PC-3 (cell line): ENCODE data around the gene DXO.

Source experiments
- EZH2phosphoT487 ChIP-seq: fragments of 300-600 bp; sonication (generic); IDR thresholded peaks from 2 replicates; pipeline ENCODE4 v1.6.1; 2018; ENCODE audit warnings: mild to moderate bottlenecking, antibody characterized with exemption, low read length, borderline replicate concordance
- TF ChIP-seq, protein P1 (sequence below): fragments of 300-600 bp; sonication (generic); conservative IDR thresholded peaks from 2 replicates; pipeline ENCODE4 v1.5.1; 2017; ENCODE audit warnings: antibody characterized with exemption, low read depth, mild to moderate bottlenecking, low read length

DNA sequence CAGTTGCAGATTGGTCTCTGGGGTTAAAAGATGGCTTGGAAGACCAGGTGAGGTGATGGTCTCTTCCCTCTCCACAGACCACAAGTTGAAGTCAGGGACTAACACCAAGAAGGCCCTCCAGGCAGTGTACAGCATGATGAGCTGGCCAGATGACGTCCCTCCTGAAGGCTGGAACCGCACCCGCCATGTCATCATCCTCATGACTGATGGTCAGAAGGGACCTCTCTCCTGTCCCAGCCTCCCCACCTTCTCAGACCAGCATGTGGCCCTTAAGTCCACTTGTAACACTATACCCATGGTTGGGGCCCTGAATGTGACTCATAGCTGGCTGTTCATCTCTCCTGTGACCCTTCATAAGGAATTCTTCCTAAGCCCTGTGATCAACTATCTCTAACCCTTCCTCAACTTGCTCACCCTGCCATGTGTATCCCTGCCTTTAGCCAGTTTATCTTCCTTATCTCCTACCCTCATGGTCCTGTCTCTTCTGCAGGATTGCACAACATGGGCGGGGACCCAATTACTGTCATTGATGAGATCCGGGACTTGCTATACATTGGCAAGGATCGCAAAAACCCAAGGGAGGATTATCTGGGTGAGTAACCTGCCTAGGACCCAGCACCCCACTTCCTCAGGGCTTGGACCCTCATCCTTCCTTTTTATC is 23.1 kb downstream of the DXO start:
- TF ChIP-seq, protein P1, sequence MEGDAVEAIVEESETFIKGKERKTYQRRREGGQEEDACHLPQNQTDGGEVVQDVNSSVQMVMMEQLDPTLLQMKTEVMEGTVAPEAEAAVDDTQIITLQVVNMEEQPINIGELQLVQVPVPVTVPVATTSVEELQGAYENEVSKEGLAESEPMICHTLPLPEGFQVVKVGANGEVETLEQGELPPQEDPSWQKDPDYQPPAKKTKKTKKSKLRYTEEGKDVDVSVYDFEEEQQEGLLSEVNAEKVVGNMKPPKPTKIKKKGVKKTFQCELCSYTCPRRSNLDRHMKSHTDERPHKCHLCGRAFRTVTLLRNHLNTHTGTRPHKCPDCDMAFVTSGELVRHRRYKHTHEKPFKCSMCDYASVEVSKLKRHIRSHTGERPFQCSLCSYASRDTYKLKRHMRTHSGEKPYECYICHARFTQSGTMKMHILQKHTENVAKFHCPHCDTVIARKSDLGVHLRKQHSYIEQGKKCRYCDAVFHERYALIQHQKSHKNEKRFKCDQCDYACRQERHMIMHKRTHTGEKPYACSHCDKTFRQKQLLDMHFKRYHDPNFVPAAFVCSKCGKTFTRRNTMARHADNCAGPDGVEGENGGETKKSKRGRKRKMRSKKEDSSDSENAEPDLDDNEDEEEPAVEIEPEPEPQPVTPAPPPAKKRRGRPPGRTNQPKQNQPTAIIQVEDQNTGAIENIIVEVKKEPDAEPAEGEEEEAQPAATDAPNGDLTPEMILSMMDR = no peak
- no peak for TF ChIP-seq EZH2phosphoT487
